ENCODE data around the gene NEB. TPM values are rescaled to one million over a fixed set of nuclear protein-coding genes. Genes with fewer than 3 reads are reported as not detected.

Gene NEB
- total RNA-seq, 4 donors from 2014 or later = 0.60 to 7.0 (median 1.4) TPM

DNA sequence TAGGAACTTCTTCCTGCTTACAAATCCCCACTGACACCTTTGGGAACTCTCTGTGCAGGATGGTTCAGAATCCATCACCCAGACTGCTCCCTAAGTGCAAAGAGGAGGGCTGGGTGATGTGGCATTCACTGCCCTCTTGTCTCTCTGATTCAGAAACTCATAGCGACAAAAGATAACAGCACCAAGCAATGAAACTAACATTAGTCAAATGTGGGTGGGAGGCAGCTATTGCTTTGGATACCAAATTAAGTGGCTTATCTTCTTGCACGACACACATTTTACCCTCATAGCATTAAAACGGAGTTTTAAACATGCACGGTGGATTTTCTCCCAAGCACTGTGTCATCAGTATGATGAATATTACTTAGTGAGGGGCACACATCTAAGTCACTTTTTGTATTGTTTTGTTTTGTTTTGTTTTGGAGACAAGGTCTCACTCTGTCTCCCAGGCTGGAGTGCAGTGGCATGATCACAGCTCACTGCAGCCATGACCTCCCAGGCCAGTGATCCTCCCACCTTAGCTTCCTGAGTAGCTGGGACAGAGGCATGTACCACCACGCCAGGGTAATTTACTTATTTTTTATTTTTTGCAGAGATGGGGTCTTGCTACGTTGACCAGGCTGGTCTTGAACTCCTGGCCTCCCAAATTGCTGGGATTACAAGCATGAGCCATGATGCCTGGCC, 40.9 kb upstream of the NEB start:
- peaks cover 0 to 14% (median 0%) of the 10 kb centered on the region in 4 donors for H3K4me1 ChIP-seq
- in situ Hi-C loops (cut with MboI; ENCODE audit: low pct_ligation_motif_present in 1 of 4, low pct_unique_long_range_greater_than_20kb in 1 of 4, low sequenced_read_pairs in 3 of 4) (no loop called here), intact Hi-C loops (cut with DNase I; ENCODE audit: low total_unique reads) (no loop called here)
- no peak for DNase-seq
- H3K36me3 ChIP-seq = no peaks in the 10 kb centered on the region
- H3K27ac ChIP-seq = no peak overlapping the region
- H3K27me3 ChIP-seq = no peaks in the 10 kb centered on the region
- WGBS, 2 donors (ENCODE audit: low coverage in 1 of 2) = 81 to 90% methylated on average over 3 to 6 of the region's 6 CpGs
- no peaks in the 10 kb centered on the region for H3K9me3 ChIP-seq
- TF ChIP-seq POLR2AphosphoS5 (IDR thresholded peaks at IDR 0.05) = no peak
- TF ChIP-seq POLR2A (IDR thresholded peaks at IDR 0.05) = no peak
- no peak for TF ChIP-seq CTCF (IDR thresholded peaks at IDR 0.05)
- no peak for TF ChIP-seq EP300 (IDR thresholded peaks at IDR 0.05; ENCODE audit: low read depth)
- no peak overlapping the region for H3K4me3 ChIP-seq

DNA sequence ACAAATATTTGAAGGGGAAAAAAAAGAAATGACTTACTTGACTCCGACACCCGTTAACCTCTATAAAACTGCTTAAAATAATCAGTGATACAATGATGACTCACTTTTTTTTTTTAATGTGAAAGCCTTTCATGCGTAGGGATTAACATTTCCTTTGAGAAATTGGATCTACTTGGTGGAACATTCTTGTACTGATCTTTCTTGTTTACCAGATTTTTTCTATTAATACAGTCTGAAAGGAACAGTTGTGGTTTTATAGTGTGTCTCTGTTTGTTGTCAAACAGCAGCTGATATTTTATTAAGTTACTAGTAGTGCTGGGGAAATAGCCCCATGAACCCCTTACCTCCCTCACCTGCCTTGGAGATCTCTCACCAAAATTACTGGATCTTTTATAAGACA, 40.2 kb upstream of the NEB start:
- intact Hi-C loops (cut with DNase I; ENCODE audit: low total_unique reads) (no loop called here), in situ Hi-C loops (cut with MboI; ENCODE audit: low pct_ligation_motif_present in 1 of 4, low pct_unique_long_range_greater_than_20kb in 1 of 4, low sequenced_read_pairs in 3 of 4) (no loop called here)
- Histone ChIP-seq H3K36me3 (no peaks in the 10 kb centered on the region), H3K4me1 (peaks cover 0 to 14% (median 0%) of the 10 kb centered on the region in 4 donors), H3K27ac (no peak overlapping the region), H3K9me3 (no peaks in the 10 kb centered on the region), H3K4me3 (no peak overlapping the region), H3K27me3 (no peaks in the 10 kb centered on the region)
- no peak for DNase-seq
- WGBS, 2 donors (ENCODE audit: low coverage in 1 of 2) = 42 to 71% methylated on average over 3 of the region's 3 CpGs
- TF ChIP-seq POLR2AphosphoS5 (IDR thresholded peaks at IDR 0.05) = peak in 1 of 3 donors; percentile 7
- TF ChIP-seq CTCF (IDR thresholded peaks at IDR 0.05) = no peak

DNA sequence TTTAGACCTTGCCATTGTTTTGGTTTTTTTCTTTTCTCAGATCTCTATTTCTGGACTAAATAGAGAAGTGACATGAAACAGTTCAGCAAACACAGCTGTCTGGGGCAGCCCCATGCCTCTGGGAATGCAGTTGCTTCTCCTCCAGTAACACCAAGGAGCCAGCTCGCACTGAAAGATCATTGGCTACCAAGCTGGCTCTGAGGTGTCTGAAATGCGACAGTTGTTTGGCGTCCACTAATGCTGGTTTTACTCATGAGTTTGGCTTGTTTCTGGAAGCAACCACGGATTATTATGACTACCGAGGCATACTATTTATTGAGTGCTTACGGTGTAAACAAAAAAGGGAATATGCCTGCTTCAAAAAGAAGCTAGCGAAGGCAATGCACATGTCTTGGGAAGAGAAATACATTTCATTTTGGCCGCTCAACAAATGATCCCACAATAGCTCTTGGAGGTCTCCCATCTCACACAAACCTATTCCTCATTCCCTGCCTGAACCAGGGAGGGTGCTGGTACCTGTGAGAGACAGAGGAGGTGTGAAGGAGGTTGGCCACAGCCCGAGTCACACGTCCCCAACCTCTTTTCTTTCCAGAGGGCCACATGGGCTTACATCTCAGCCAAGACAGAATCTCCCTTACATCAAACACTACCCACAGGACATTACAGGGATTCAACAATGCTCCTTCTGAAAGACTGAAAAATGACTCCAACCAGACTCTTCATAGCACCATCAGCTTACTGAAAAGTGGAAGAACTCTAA, 37.5 kb upstream of the NEB start:
- 54 to 55% methylated on average over 2 to 10 of the region's 10 CpGs for WGBS, 2 donors (ENCODE audit: low coverage in 1 of 2)
- DNase-seq = peak; percentile 28
- H3K4me1 ChIP-seq = peaks cover 0 to 14% (median 0%) of the 10 kb centered on the region in 4 donors
- in situ Hi-C loops (cut with MboI; ENCODE audit: low pct_ligation_motif_present in 1 of 4, low pct_unique_long_range_greater_than_20kb in 1 of 4, low sequenced_read_pairs in 3 of 4) = no loop called here
- no peaks in the 10 kb centered on the region for H3K36me3 ChIP-seq
- peak overlapping the region in 1 of 4 donors; percentile 3 for H3K27ac ChIP-seq
- TF ChIP-seq EP300 (IDR thresholded peaks at IDR 0.05; ENCODE audit: low read depth) (no peak), POLR2AphosphoS5 (IDR thresholded peaks at IDR 0.05) (peak in 2 of 3 donors; percentile 37 to 38)
- H3K9me3 ChIP-seq = no peaks in the 10 kb centered on the region
- H3K4me3 ChIP-seq = no peak overlapping the region
- intact Hi-C loops (cut with DNase I; ENCODE audit: low total_unique reads) = no loop called here
- H3K27me3 ChIP-seq = no peaks in the 10 kb centered on the region

DNA sequence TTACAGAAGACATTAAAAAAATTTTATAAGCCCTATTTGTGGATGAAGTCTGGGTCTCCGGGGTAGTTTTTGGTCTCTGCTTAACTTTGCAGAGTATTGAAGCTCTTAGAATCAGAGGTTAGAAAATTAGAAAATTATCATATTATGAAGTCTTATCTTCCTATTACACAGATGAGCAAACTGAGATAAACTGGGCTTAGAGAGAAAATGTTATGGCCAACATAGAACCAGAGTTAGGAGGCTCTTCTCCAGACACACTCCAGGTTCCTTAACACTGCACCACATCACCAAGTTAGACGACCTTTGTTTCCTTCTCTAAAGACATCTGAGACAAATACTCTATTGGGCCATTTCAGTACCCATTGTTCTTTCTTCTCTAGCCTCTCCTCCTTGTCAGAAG, 36.7 kb upstream of the NEB start:
- in situ Hi-C loops (cut with MboI; ENCODE audit: low pct_ligation_motif_present in 1 of 4, low pct_unique_long_range_greater_than_20kb in 1 of 4, low sequenced_read_pairs in 3 of 4) (no loop called here), intact Hi-C loops (cut with DNase I; ENCODE audit: low total_unique reads) (no loop called here)
- Histone ChIP-seq H3K27me3 (no peaks in the 10 kb centered on the region), H3K27ac (peak overlapping the region in 1 of 4 donors; percentile 3), H3K36me3 (no peaks in the 10 kb centered on the region), H3K9me3 (no peaks in the 10 kb centered on the region), H3K4me3 (no peak overlapping the region), H3K4me1 (peaks cover 0 to 14% (median 0%) of the 10 kb centered on the region in 4 donors)
- no peak for TF ChIP-seq EP300 (IDR thresholded peaks at IDR 0.05; ENCODE audit: low read depth)
- TF ChIP-seq CTCF (IDR thresholded peaks at IDR 0.05) = no peak
- no peak for TF ChIP-seq POLR2A (IDR thresholded peaks at IDR 0.05)
- no peak for DNase-seq
- whole genome bisulfite sequencing, 2 donors (ENCODE audit: low coverage in 1 of 2) = 77 to 83% methylated on average over 2 of the region's 2 CpGs

All from transverse colon (tissue), 4 donors.